K562 (cell line): ENCODE data around the gene GSX2. TPM values are rescaled to one million over a fixed set of nuclear protein-coding genes. Genes with fewer than 3 reads are reported as not detected.

Source experiments
- HDAC6 ChIP-seq: IDR thresholded peaks from 2 replicates; pipeline ENCODE4 v1.6.1; 2012; ENCODE audit warnings: low read depth, mild to moderate bottlenecking, control low read depth, inconsistent platforms, low read length, moderate library complexity
- polyA plus RNA-seq, 8 experiments: library from polyadenylated mRNA; depleted of rRNA in 4 of 8; stranded (reverse) in 5 of 8; unstranded in 3 of 8; fragments of >200 nt; fragmentation: Nextera tagmentation in 2 of 8; fragmentation: Illumina TruSeq in 1 of 8; extraction: Ambion mirVana in 2 of 8; extraction: Trizol in 1 of 8; gene quantifications; 2 replicates each; pipeline versions ENCODE4 v1.2.1 to v1.2.3, GENCODE V29; 2011 to 2014; ENCODE audit warnings: inconsistent platforms in 1 of 8, missing spikeins in 1 of 8
- total RNA-seq, 7 experiments: library from RNA; depleted of rRNA in 6 of 7; stranded (reverse); fragments of >200 nt in 6 of 7; fragmentation: Illumina TruSeq in 2 of 7; extraction: Trizol in 2 of 7; gene quantifications; 2 replicates each; pipeline versions ENCODE4 v1.2.1 to v1.2.3, GENCODE V29; 2011 to 2021; ENCODE audit warnings: low replicate concordance in 1 of 7
- TF ChIP-seq, protein P1 (sequence below), 2 experiments: fragments of 450-650 bp; formaldehyde crosslinking in 1 of 2; IDR thresholded peaks; 2 replicates each; pipeline versions ENCODE4 v1.4.0 to v1.6.1; 2014 to 2020; ENCODE audit warnings: mild to moderate bottlenecking in 2 of 2, borderline replicate concordance in 1 of 2, low read depth in 1 of 2

GSX2 gene
- total and polyA plus RNA-seq, 9 of the 15 experiments (the other 6 are each of a cell fraction or from before 2014, with no cell fraction given) = not detected

DNA sequence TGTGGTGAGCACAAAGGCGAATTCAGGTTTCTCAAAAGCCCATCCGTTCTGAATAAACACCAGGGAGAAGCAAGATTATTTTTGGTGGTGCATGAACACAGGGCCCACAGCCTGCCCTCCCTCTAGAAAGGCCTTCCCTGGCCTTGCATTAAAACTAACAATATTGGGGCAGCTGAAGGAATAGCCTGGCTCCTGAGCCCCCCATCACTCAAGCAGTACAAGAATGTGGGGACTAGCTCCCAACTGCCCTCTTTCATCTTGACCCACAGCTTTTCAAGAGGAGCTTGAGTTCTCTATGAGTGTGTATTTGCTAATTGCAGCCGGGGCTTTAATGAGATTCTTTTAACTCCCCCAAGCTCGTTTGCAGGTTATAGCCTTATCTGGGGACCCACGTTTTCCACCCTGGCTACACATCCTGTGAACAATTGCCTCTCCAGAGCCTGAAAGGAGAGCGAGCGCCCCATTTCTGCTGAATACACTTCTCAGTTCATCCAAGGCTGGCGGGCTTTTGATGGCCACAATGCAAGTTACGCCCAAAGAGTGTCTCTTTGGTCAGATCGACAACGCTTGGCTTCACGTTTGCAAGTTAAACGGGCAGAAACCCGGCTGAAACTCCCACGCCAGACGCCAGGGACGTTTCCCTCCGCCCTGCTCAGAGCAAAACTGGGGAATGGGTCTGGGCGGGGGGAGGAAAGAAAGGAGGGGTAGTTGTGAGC is 4.7 kb upstream of the GSX2 start (continued):
- TF ChIP-seq, protein P1, sequence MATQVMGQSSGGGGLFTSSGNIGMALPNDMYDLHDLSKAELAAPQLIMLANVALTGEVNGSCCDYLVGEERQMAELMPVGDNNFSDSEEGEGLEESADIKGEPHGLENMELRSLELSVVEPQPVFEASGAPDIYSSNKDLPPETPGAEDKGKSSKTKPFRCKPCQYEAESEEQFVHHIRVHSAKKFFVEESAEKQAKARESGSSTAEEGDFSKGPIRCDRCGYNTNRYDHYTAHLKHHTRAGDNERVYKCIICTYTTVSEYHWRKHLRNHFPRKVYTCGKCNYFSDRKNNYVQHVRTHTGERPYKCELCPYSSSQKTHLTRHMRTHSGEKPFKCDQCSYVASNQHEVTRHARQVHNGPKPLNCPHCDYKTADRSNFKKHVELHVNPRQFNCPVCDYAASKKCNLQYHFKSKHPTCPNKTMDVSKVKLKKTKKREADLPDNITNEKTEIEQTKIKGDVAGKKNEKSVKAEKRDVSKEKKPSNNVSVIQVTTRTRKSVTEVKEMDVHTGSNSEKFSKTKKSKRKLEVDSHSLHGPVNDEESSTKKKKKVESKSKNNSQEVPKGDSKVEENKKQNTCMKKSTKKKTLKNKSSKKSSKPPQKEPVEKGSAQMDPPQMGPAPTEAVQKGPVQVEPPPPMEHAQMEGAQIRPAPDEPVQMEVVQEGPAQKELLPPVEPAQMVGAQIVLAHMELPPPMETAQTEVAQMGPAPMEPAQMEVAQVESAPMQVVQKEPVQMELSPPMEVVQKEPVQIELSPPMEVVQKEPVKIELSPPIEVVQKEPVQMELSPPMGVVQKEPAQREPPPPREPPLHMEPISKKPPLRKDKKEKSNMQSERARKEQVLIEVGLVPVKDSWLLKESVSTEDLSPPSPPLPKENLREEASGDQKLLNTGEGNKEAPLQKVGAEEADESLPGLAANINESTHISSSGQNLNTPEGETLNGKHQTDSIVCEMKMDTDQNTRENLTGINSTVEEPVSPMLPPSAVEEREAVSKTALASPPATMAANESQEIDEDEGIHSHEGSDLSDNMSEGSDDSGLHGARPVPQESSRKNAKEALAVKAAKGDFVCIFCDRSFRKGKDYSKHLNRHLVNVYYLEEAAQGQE (IDR thresholded peaks at IDR 0.05; ENCODE audit: borderline replicate concordance) = no peak
- TF ChIP-seq, protein P1 (CRISPR knock-in tag; IDR thresholded peaks at IDR 0.05; ENCODE audit: low read depth) = no peak
- no peak for TF ChIP-seq HDAC6
